ENCODE measurements around the gene TMCC3. TPM values are rescaled to one million over a fixed set of nuclear protein-coding genes. Genes with fewer than 3 reads are reported as not detected.

Gene TMCC3
- total and polyA plus RNA-seq, 11 donors: 0.69 to 8.2 (median 2.9) TPM

DNA sequence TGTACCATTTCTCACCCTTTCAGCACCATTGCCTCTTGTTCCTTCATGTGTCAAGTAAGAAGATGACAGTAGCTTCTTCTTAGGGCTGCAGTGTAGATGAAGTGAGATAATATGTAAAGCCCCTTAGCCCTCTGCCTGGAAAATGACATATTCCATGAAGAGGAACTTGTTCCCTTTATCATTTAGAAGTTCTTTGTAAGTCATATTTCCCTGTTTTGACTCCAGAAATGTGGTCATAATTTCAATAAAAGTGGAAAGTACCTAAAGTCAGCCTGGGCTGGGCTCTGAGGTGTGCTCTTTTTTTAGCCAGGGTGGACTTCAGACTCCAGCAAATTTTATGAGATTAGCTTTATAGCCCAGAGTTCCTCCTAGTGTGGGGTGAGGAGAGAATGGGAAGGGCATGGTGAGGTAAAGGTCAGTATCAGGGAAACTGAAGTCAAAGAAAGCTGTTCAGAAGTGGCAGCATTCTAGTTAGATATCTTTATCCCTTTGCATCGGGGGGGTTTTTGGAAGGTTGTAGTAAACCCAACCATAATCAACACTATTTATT, 92.5 kb downstream of the TMCC3 start:
- H3K36me3 ChIP-seq: no peaks in the 10 kb centered on the region
- no peak overlapping the region for H3K27ac ChIP-seq
- DNase-seq (no peak), ATAC-seq (no peak)
- H3K9me3 ChIP-seq: peaks cover 0 to 11% (median 0%) of the 10 kb centered on the region in 12 donors
- no peaks in the 10 kb centered on the region for H3K27me3 ChIP-seq
- H3K4me3 ChIP-seq: no peak overlapping the region
- intact Hi-C loops (cut with DNase I): loop anchor here in 2 of 10 donors (10.0 kb wide), 2 partner anchors 97 to 427 kb away; partner anchors contain the start of gene TMCC3 (in 1 of the 2)
- TF ChIP-seq, protein P1, sequence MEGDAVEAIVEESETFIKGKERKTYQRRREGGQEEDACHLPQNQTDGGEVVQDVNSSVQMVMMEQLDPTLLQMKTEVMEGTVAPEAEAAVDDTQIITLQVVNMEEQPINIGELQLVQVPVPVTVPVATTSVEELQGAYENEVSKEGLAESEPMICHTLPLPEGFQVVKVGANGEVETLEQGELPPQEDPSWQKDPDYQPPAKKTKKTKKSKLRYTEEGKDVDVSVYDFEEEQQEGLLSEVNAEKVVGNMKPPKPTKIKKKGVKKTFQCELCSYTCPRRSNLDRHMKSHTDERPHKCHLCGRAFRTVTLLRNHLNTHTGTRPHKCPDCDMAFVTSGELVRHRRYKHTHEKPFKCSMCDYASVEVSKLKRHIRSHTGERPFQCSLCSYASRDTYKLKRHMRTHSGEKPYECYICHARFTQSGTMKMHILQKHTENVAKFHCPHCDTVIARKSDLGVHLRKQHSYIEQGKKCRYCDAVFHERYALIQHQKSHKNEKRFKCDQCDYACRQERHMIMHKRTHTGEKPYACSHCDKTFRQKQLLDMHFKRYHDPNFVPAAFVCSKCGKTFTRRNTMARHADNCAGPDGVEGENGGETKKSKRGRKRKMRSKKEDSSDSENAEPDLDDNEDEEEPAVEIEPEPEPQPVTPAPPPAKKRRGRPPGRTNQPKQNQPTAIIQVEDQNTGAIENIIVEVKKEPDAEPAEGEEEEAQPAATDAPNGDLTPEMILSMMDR (IDR thresholded peaks at IDR 0.05): no peak
- no peak for TF ChIP-seq POLR2A (IDR thresholded peaks at IDR 0.05)
- 87 to 100% (median 92%) methylated on average over 1 of the region's 1 CpG for WGBS, 4 donors
- H3K4me1 ChIP-seq: peaks cover 0 to 5% (median 0%) of the 10 kb centered on the region in 12 donors

DNA sequence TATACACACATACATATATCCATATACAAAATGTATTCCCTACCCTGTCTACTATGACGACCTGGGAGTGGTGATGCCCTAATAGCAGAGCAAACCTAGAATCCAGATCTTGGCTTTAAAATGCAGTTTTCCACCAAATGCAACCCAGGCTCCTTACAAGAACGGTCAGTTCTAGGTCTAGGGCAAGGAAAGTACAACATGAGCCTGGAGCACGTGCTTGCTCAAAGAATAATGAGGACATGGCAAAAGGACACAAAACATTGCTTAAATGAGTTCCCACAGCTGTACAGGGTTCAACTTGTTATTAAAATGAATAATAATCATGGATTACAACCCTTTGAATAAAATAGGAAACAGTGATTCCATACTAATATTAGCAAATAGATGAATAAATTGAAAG, 94.7 kb downstream of the TMCC3 start:
- WGBS, 4 donors: 86 to 98% (median 92%) methylated on average over 3 of the region's 3 CpGs
- ATAC-seq: no peak
- Histone ChIP-seq H3K27me3 (no peaks in the 10 kb centered on the region), H3K4me3 (no peak overlapping the region), H3K4me1 (no peaks in the 10 kb centered on the region), H3K27ac (no peak overlapping the region), H3K36me3 (no peaks in the 10 kb centered on the region), H3K9me3 (peaks cover 0 to 11% (median 0%) of the 10 kb centered on the region in 12 donors)
- no peak for TF ChIP-seq POLR2A (IDR thresholded peaks at IDR 0.05)
- TF ChIP-seq, protein P1 (IDR thresholded peaks at IDR 0.05): no peak
- intact Hi-C loops (cut with DNase I): loop anchor here in 2 of 10 donors (10.0 kb wide), 2 partner anchors 99 to 429 kb away; partner anchors contain the start of gene TMCC3 (in 1 of the 2)
- DNase-seq: no peak

DNA sequence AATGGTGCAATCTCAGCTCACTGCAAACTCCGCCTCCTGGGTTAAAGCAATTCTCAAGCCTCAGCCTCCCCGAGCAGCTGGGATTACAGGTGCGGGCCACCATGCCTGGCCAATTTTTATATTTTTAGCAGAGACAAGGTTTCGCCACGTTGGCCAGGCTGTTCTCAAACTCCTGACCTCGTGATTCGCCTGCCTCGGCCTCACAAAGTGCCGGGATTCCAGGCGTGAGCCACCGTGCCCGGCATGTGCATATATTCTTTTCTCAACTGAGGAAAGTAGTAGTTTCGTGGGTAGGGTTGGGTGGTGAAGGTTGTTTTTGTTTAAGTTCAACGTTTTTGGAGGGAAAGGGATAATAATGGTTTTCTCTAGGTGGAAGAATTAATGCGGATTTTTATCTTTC, 96.5 kb downstream of the TMCC3 start:
- no peaks in the 10 kb centered on the region for H3K4me1 ChIP-seq
- peaks cover 0 to 11% (median 0%) of the 10 kb centered on the region in 12 donors for H3K9me3 ChIP-seq
- H3K4me3 ChIP-seq: no peak overlapping the region
- WGBS, 4 donors: 92 to 94% (median 93%) methylated on average over 15 of the region's 15 CpGs
- H3K36me3 ChIP-seq: no peaks in the 10 kb centered on the region
- H3K27me3 ChIP-seq: no peaks in the 10 kb centered on the region
- ATAC-seq: no peak
- TF ChIP-seq POLR2A (IDR thresholded peaks at IDR 0.05): no peak
- TF ChIP-seq, protein P1 (IDR thresholded peaks at IDR 0.05): no peak
- intact Hi-C loops (cut with DNase I): loop anchor here in 3 of 10 donors (5.0 to 10.0 kb wide), 3 partner anchors 101 to 783 kb away; partner anchors contain the start of gene TMCC3 (in 1 of the 3)
- DNase-seq: no peak
- H3K27ac ChIP-seq: no peak overlapping the region

DNA sequence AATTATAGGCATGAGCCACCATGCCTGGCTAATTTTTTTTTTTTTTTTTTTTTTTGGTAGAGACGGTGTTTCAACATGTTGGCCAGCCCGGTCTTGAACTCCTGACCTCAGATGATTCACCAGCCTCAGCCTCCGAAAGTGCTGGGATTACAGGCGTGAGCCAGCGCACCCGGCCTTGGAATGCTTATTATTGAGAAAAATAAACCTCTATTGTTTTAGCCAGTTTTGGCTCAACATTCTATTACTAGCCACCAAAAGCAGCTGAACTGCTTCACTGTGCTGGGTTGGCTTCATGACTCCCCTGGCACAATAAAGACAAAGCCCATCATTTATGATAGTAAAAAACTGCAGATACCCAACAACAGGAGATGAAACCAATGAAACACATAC, 97.2 kb downstream of the TMCC3 start:
- Histone ChIP-seq H3K27ac (no peak overlapping the region), H3K36me3 (no peaks in the 10 kb centered on the region), H3K4me3 (no peak overlapping the region), H3K27me3 (no peaks in the 10 kb centered on the region), H3K4me1 (no peaks in the 10 kb centered on the region), H3K9me3 (peaks cover 0 to 11% (median 0%) of the 10 kb centered on the region in 12 donors)
- no peak for ATAC-seq
- TF ChIP-seq, protein P1 (IDR thresholded peaks at IDR 0.05): no peak
- no peak for TF ChIP-seq POLR2A (IDR thresholded peaks at IDR 0.05)
- 54 to 90% (median 75%) methylated on average over 6 of the region's 6 CpGs for WGBS, 4 donors
- intact Hi-C loops (cut with DNase I): loop anchor here in 3 of 10 donors (5.0 to 10.0 kb wide), 3 partner anchors 102 to 784 kb away; partner anchors contain the start of gene TMCC3 (in 1 of the 3)
- DNase-seq: no peak
